Stimulated activated CD8-positive, alpha-beta memory T cell treated with anti-CD3 and anti-CD28 coated beads, Interleukin-12 subunit alpha, Interleukin-12 subunit beta, amount 100 ng/mL, for 24 hours (primary cell): ENCODE measurements around the gene SLC48A1.

ENCODE experiments used
- DNase-seq: peaks from one replicate; pipeline ENCODE4 v3.0.0-alpha.2; 2020; ENCODE audit errors: extremely low read depth

The SLC48A1 gene

DNA sequence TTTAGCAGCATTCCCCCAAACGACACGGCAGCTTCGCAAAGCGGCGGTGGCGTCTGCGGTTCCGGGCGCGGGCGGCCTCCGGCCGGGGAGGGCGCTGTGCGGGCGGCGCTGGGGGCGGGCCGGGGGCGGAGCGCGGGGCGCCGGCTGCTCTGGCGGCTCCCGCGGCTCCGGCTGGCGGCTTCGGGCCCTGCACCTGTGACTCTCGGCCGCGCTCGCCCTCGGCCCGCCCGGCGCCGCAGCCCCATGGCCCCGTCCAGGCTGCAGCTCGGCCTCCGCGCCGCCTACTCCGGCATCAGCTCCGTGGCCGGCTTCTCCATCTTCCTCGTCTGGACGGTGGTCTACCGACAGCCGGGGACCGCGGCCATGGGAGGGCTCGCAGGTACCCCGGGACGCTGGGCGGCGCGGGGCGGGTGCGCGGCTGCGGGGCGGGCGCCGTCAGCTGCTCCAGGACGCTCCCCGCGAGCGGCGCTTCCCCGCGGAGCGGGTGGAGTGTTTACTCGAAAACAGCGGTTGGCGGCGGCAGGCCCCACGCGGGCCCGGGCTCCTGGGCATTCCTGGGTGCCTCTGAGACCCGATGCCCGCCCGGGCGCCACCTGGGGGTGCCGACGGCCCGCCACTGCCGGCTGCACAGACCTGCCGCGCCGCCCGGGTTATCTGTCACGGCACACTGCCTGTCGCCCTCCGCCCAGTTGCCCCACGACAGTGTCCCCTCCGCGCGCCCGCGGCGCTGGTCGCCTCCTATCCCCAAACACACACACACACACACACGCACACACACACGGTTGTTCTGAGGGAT is at the start of gene SLC48A1:
Gene SLC48A1 (plus strand): TSS at position 177 of the 796 bp plus-strand sequence. CDS start 67 bp downstream, at position 244.
- peak; percentile 33 for DNase-seq

GRCh38 chr12:47725091-47725772 is 47.8 kb upstream of the SLC48A1 start, which contains the start of gene ENDOU:
Gene ENDOU (minus strand): TSS chr12:47725490. CDS start chr12:47725413, 77 bp downstream.
- no peak for DNase-seq

DNA sequence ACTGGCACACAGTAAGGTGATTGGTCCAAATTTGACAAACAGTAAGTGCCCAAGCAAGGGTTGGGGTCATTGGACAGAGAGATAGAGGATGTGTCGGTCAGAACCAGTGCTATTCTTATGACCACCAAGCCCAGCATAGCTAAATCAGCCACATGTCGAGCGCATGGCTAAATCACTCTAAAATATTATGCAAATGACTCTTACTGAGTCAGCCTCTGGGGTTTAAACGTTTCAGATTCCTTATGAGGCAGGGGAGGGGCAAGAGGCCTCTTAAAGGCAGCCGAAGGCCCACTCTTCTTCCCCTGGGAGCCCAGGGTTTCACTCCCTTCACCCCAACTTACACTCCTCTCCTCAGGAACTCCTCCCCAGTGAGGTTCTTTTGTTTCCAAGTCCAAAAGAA is 47.1 kb upstream of the SLC48A1 start:
- DNase-seq, result no peak

- no peak for DNase-seq
Observed at GRCh38 chr12:47729233-47729632, 43.8 kb upstream of the SLC48A1 start.

DNA sequence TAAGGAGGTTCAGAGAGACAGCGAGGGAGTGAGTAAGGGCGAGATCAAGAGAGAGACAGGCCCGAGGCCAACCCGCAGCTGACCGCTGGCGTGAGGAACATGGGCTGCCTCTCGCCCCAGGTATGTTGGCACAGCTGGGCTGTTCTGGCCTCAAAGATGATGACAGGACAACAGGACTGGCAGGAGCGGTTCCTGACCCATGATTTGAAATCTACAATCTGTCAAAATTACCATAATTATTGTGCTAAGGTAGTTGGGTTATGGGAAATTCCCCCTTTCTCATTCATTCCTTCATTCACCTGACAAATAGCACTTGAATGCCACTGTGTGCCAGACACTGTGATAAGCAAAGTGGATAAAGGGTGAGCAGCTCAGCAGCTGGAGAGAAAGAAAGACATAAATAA is 42.7 kb upstream of the SLC48A1 start:
- no peak for DNase-seq

DNA sequence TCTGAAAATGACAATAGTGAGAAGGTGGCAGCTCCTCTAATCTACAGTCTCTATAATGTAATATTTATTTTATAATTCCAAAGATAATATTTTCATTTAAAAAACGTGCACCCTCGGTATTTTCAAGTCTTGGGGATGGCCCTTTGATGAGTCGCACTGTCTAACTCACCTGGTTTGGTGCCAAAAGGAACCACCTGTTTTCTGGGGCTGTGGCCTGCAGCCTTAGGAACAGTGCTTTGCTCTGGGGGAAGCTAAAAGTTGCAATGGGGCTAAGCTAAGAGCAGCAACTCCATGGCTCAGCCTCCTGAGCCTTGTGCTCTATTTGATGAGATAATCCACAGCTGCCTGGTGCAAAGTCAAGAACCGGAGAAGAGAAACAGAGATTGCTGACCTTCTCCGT is 41.3 kb upstream of the SLC48A1 start:
- DNase-seq, result no peak

- no peak for DNase-seq
Observed at GRCh38 chr12:47732504-47732903, 40.5 kb upstream of the SLC48A1 start.

DNA sequence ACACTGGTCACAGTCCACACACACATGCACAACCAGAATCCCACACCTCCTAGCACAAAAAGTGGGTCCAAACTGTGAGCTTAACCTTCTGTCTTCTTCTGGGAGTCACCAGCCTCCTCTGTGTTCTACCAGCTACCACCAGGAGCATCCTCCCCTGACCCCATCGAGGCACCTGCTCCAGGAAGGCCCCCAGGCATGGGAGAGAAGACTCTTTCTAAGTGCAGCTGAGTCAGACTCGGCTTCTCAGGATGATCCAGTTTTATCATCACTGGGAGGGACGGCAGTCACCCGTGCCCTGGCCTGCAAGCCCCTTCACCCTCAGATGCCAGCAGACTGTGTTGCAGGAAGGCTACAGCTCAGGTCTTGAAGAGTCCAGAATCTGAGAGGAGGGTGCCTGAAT is 39.9 kb upstream of the SLC48A1 start:
- no peak for DNase-seq

DNA sequence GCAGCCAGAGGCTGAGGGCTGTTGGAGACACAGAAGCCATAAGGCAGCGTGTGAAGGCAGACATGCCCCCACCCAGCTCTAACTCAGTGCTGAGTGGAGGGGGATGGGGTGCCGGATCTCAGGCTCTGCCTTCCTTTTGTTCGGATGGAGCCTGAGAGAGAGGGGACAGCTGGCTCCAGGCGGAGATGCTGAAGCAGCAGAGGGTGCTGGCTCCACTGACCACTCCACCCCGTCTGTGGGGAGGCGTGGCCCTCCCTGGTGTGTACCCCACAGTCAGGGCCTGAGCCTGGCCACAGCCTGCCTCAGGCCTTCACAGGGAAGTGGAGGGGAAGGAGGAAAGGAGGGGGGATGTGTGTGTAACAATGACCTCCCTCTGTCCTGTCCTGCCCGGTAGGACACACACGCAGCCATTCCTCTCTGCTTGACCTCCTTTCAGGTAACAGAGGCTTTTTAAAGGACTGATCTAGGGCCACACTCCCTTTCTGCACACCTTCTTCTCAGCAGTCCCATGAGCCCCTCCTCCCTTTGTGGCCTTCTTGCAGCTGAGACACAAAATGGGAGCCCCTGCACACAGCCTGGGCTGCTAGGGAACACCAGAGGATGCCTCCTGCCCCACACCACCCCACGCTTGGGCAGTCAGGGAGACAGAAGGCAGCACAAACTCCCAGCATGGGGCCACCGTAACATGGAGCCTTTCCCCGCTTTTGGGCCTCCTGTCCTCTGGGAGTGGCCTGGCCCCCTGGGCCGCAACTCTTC is 38.1 kb upstream of the SLC48A1 start:
- no peak for DNase-seq

DNA sequence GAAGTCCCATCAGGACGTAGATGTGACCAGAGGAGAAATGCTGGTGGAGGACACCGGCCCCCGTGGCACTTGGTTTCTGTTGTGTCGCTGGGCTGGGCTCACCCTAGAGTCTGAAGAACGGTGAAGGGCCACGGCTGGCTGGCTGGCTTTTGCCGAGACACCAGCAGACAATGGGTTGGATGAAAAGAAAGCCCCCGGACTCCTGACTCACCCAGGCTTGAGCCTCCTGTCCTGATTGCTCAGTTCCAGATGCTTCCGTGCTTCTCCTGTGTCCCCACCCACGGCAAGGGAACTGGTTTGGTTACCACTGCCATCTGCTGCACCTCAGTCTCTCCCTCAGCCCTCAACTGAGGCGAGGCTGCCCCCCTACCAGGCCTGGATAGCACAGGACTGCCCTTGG is 37.4 kb upstream of the SLC48A1 start:
- no peak for DNase-seq

DNA sequence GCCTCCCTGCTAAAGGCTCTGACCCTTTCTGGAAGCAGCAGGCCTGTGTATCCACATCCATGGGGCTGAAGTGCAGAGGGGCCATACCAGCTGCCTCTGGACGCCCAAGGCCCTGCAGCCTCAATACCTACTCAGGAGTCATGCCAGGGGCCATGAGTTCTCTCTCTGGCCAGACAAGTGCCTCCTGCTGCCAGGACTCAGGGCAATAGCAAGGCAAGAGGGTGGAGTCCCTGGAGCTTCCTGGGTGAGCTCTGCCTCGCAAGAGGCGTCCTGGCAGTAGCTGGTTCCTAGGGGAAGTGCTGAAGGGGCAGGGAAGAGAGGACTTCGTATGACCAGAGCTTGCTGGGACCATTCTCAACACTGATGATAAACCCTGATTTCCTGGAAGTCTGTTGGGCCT is 36.8 kb upstream of the SLC48A1 start:
- no peak for DNase-seq

- DNase-seq, result no peak
Observed at GRCh38 chr12:47736877-47737676, 36.0 kb upstream of the SLC48A1 start.

- DNase-seq, result no peak
Observed at GRCh38 chr12:47737936-47738594, 35.0 kb upstream of the SLC48A1 start.

DNA sequence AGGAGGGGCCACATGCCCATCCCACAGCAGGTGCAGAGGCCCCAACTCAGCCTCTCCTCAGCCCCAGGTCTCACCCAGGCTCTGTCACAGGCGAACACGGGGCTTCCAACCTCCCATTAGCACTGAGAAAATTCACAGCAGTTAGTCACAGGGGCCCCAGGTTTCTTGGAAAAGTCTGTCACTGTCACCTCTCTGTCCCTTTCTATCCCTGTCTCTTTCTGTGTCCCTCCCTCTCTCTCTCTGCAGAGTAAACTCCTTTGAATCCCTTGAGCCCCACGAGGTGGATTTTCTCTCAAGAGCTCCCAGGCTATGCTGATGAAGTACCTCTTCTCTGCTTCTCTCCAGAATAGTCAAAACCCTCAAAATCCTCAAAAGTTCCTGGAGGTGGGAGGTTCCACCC is 33.7 kb upstream of the SLC48A1 start:
- no peak for DNase-seq

DNA sequence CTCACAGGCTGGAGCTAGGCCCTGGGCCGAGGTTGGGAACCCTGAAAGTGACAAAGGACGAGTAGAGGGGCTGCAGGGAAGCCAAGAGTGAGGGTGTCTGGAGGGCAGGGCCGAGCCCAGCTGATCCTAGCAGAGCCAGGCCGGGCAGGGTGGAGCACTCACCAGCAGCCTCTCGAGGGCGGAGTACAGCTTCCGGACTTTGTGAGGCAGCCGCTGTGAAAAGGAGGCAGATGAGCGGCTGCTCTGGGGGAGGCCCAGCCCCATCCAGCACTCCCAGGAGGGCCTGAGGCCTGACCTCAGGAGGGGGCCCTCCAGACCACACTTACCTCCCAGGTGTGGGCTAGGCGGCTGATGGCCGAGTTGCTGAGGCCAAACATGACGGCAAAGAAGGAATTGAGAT is 33.1 kb upstream of the SLC48A1 start:
- no peak for DNase-seq

DNA sequence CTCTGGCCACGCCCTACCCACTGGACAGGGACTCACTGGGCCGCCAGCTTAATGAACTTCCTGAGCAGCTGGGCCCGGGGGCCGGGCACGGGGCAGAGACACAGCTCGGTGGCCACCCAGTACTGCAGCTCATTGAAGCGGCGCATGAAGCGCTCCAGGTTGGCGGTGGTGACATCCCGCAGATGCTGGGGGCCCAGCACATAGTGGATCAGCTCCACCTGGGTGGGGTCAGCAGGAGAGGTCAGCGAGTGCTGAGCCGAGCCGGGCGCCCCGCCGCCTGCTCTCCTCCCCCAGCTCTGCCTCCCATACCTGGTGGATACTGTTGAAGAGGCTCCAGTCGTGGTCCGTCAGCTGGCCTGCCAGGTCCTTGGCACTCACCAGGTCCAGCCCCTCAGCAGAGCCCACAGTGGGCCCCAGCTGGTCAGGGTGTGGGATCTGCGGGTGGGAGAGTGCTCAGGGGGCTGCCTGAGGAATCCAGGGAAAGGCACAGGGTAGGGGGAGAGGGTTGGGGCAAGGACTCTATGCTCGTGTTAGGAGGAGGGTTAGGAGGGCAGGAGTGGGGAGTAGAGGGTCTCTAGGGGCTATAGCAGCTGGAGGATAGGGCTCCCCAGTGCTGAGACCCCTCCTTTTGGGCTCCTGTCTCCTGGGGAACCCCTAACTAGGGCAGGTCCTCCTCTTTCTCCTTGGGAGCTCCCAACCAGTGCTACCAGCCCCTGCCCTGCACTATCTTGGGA is 32.3 kb upstream of the SLC48A1 start:
- DNase-seq, result no peak

DNA sequence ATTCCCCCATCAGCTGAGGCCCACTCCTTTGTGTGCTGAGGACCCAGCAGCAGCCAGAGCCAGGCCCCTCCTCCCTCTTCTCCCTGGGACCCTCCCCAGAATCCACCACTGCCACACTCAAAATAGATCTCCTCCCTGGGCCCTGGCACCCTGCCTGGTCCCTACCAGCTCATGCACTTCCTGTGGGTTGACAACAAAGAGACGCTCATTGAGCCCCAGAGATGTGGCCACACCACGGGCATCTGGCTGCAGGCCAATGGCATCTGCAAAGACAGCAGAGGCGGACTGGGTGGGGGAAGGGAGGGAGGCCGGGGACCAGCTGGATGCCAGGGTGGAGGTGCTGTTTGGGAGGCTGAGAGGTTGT is 31.7 kb upstream of the SLC48A1 start:
- no peak for DNase-seq

DNA sequence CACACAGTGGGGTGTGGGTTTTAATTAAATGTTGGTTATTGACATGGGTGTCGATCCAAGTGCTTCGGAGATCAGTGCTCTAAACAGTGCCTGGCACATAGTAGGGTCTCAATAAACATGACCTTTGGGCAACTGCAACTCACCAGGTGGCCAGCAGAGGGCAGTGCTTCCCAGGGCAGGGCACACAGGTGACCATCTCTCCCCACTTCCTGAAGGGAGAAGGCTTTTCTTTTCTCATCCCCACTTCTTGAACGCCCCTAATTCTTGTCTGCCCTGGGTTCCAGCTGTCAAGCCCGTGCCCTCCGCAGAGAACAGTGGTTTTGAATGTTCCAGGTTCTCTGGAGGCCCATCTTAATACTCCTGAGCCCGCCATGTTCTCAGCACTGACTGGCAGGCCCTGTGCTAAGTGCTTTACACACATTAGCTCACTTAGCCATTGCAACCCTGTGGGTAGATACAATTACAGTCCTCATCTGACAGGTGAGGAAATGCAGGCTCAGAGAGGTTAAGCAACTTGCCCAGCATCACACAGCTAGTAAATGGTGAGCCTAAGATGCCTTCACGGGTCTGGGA is 30.7 kb upstream of the SLC48A1 start:
- no peak for DNase-seq

GRCh38 chr12:47743311-47743860 is 29.7 kb upstream of the SLC48A1 start:
- no peak for DNase-seq
